Muscle layer of colon (tissue), 2 donors: ENCODE results near the gene IGFBP7.
"Not testable (repeated sequence)": the region's sequence is repeated elsewhere in the genome, so short reads cannot be mapped to it uniquely, and the experiment has no call there.

Source experiments
- H3K27ac ChIP-seq: one replicate; pipeline ENCODE4 v1.7.0; 2013; ENCODE audit warnings: low read depth, mild to moderate bottlenecking, low read length, moderate library complexity
- H3K27me3 ChIP-seq, 2 donors: one replicate each; pipeline ENCODE4 v1.7.0; 2013; ENCODE audit warnings: low read length in 2 of 2, mild to moderate bottlenecking in 2 of 2; ENCODE audit not compliant: insufficient read depth in 2 of 2, control insufficient read depth in 1 of 2
- H3K36me3 ChIP-seq: one replicate; pipeline ENCODE4 v1.7.0; 2013; ENCODE audit warnings: mild to moderate bottlenecking, low read length; ENCODE audit not compliant: insufficient read depth
- H3K4me1 ChIP-seq: one replicate; pipeline ENCODE4 v1.7.0; 2013; ENCODE audit warnings: mild to moderate bottlenecking, low read length; ENCODE audit not compliant: insufficient read depth
- H3K4me3 ChIP-seq, 2 donors: one replicate each; pipeline ENCODE4 v1.7.0; 2013; ENCODE audit warnings: low read length in 2 of 2, low read depth in 1 of 2, mild to moderate bottlenecking in 1 of 2, moderate library complexity in 1 of 2
- H3K9ac ChIP-seq: one replicate; pipeline ENCODE4 v1.7.0; 2013; ENCODE audit warnings: low read length
- H3K9me3 ChIP-seq: one replicate; pipeline ENCODE4 v1.7.0; 2013; ENCODE audit warnings: mild to moderate bottlenecking, low read length
- donor health status: abdominal sarcoma.
- donor health status: Adenocarcinoma of cecum.

Gene IGFBP7

DNA sequence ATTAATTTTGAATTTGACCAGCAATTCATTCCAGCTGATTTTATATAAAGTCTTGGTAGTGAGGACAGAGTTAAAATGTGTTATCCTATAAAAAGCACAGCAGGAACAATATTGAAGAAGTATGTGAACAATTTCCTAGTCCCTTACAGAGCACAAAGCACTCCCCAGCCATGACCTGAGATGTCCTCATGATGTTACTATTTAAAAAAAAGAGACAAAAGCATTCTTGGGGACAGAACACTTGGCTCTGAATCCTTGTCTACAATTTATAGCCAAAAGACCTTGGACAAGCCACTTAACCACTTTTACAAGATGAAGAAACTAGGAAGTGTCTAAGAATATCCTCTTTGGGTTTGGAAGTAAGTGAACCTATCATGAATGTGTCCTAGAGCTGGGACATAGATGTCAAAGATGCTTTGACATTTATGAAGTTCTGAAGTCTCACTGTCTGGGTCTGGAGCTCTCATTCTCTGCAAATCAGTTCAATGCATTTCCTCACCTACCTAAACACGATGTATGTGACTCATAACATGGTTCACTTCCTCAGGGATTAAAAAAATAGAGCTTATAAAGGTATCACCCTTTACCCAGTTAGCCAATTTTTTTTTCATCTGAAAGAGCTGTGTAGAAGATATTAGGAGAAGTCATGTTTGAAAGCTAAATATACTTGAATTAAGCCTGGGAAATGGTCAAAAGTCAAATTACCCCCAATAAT, 61.4 kb downstream of the IGFBP7 start:
- Histone ChIP-seq H3K4me1 (peaks cover 33% of the 10 kb centered on the region), H3K4me3 (no peak overlapping the region), H3K36me3 (no peaks in the 10 kb centered on the region), H3K27ac (no peak overlapping the region), H3K27me3 (no peaks in the 10 kb centered on the region), H3K9ac (no peak overlapping the region), H3K9me3 (no peaks in the 10 kb centered on the region)

- peaks cover 44% of the 10 kb centered on the region for H3K4me1 ChIP-seq
- H3K9me3 ChIP-seq, H3K9ac ChIP-seq, H3K4me3 ChIP-seq, H3K27me3 ChIP-seq, H3K36me3 ChIP-seq, H3K27ac ChIP-seq: not testable (repeated sequence)
Observed at GRCh38 chr4:57047046-57047445, 63.1 kb downstream of the IGFBP7 start.

DNA sequence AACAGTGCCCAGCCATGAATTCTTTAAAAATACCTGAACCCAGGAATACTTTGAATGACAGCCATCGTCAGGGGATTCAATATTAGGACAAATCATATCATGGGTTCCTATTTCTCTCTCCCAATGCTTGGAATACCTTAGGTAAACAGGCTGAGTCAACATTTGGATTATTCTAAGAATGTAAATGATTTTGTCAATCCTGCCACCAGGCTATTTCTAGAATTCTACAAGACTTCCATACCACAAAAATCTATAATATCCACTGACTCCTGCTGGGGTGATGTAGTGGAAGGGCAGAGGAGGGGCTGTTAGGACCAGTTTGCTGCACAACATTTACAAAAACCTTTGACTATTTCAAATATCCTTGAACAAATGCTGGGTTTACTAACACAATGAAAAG, 65.2 kb downstream of the IGFBP7 start:
- no peak overlapping the region for H3K4me3 ChIP-seq
- no peaks in the 10 kb centered on the region for H3K9me3 ChIP-seq
- H3K27ac ChIP-seq = no peak overlapping the region
- peaks cover 7% of the 10 kb centered on the region for H3K36me3 ChIP-seq
- no peaks in the 10 kb centered on the region for H3K27me3 ChIP-seq
- H3K4me1 ChIP-seq = peaks cover 34% of the 10 kb centered on the region
- H3K9ac ChIP-seq = no peak overlapping the region

DNA sequence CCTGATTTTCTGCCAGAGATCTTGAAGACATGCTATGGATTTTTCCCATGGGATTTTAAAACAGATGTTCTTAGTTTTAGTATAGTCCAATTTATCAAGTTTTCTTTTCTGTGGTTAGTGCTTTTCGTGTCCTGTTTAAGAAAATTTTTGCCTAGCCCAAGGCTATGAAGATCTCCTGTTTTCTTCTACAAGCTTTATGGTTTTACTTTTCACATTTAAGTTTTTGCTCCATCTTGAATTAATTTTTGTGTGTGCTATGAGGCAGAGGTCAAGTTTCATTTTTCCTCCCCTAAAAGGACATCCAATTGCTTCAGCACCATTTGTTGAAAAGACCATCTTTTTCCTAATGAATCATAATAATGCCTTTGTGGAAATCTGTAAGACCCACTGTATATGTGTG, 65.9 kb downstream of the IGFBP7 start:
- peak overlapping the region; percentile 30 for H3K27ac ChIP-seq
- H3K36me3 ChIP-seq = peaks cover 7% of the 10 kb centered on the region
- no peaks in the 10 kb centered on the region for H3K9me3 ChIP-seq
- H3K4me3 ChIP-seq = no peak overlapping the region
- H3K4me1 ChIP-seq = peaks cover 34% of the 10 kb centered on the region
- H3K27me3 ChIP-seq = no peaks in the 10 kb centered on the region
- no peak overlapping the region for H3K9ac ChIP-seq

- Histone ChIP-seq H3K4me3 (no peak overlapping the region), H3K9ac (no peak overlapping the region)
Observed at GRCh38 chr4:57043347-57044251, 66.6 kb downstream of the IGFBP7 start.

GRCh38 chr4:57042711-57043169, 67.4 kb downstream of the IGFBP7 start:
- Histone ChIP-seq H3K4me3 (no peak overlapping the region), H3K27ac (no peak overlapping the region), H3K9ac (no peak overlapping the region), H3K4me1 (peaks cover 31% of the 10 kb centered on the region), H3K27me3 (no peaks in the 10 kb centered on the region), H3K9me3 (no peaks in the 10 kb centered on the region), H3K36me3 (peaks cover 11% of the 10 kb centered on the region)

More at GRCh38 chr4:57043347-57044251, 66.6 kb downstream of the IGFBP7 start:
- H3K9me3 ChIP-seq = no peaks in the 10 kb centered on the region
- H3K27me3 ChIP-seq = no peaks in the 10 kb centered on the region
- peaks cover 27% of the 10 kb centered on the region for H3K4me1 ChIP-seq
- peak overlapping the region; percentile 30 for H3K27ac ChIP-seq
- H3K36me3 ChIP-seq = peaks cover 7% of the 10 kb centered on the region

- no peak overlapping the region for H3K4me3 ChIP-seq
- H3K9me3 ChIP-seq = no peaks in the 10 kb centered on the region
- no peak overlapping the region for H3K9ac ChIP-seq
- peaks cover 11% of the 10 kb centered on the region for H3K36me3 ChIP-seq
- peak overlapping the region; percentile 14 for H3K27ac ChIP-seq
- peaks cover 33% of the 10 kb centered on the region for H3K4me1 ChIP-seq
- no peaks in the 10 kb centered on the region for H3K27me3 ChIP-seq
Observed at GRCh38 chr4:57041020-57041419, 69.2 kb downstream of the IGFBP7 start.

DNA sequence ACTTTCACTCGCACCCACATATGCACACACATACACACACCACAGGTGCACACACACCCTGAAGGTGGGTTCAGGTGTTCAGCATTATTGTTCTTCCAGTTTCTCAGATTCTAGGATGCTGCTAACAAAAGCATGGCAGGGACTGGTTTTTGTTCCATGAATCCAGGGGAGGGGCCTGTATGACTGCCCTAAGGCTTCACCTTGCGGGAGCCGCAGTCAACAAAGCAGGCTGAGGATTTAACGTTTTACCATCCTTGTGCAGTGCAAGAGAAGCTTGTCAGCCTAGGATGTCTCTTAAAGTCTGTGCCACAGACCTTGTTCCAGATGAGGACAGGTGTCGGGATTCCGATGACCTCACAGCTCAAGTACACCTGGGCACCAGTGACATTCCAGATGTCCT, 69.7 kb downstream of the IGFBP7 start:
- Histone ChIP-seq H3K27me3 (no peaks in the 10 kb centered on the region), H3K4me1 (peaks cover 33% of the 10 kb centered on the region), H3K9me3 (no peaks in the 10 kb centered on the region), H3K9ac (no peak overlapping the region), H3K4me3 (no peak overlapping the region), H3K36me3 (peaks cover 11% of the 10 kb centered on the region), H3K27ac (no peak overlapping the region)

DNA sequence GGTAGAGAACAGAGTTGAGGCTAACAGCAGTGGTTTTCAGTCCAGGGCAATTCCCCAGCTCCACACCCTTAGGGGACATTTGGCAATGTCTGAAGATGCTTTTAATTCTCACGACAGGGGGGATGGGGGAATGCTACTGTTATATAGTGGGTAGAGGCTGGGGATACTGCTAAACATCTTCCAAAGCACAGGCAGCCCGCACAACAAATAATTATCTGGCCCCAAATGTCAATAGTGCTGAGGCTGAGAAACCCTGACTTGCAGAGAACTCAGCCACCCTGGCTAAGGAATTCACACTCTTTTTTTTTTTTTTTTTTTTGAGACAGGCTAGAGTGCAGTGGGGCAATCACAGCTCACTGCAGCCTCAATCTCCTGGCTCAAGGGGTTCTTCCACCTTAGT, 70.8 kb downstream of the IGFBP7 start:
- Histone ChIP-seq H3K36me3 (peaks cover 11% of the 10 kb centered on the region), H3K4me3 (no peak overlapping the region), H3K27me3 (no peaks in the 10 kb centered on the region), H3K27ac (no peak overlapping the region), H3K9me3 (no peaks in the 10 kb centered on the region), H3K9ac (no peak overlapping the region), H3K4me1 (peaks cover 27% of the 10 kb centered on the region)

DNA sequence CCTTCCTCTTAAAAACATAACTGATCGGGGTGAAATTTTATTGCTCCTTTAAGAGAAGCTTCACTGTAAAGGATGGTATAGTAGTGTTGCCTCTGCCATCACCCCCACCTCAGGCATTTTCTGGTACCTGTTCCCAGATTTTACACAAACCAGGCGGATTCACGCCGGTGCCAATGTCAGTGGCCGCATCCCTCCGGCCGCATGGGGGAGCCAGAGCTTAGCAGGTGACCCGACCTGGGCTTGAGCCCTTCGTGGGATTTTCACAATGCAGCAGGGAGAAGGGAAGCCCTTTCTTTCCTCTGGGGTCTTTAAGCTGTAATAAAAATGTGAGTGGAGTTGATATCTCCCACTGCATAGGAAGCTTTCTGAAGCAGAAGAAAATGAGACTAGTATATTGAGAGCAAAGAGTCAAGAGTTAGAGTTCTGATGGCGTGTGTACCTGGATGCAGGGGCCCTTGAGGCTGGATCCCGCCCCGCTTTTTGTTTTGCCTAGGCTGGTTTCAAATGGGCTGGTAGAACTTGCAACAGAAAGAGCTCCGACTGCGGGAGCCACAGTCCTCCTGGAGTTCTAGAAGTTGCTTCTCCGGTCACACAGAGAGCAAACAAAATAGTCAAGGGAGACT, 72.1 kb downstream of the IGFBP7 start:
- Histone ChIP-seq H3K27ac (no peak overlapping the region), H3K9me3 (no peaks in the 10 kb centered on the region), H3K4me3 (no peak overlapping the region), H3K9ac (no peak overlapping the region), H3K36me3 (peaks cover 12% of the 10 kb centered on the region), H3K27me3 (no peaks in the 10 kb centered on the region), H3K4me1 (peaks cover 17% of the 10 kb centered on the region)

DNA sequence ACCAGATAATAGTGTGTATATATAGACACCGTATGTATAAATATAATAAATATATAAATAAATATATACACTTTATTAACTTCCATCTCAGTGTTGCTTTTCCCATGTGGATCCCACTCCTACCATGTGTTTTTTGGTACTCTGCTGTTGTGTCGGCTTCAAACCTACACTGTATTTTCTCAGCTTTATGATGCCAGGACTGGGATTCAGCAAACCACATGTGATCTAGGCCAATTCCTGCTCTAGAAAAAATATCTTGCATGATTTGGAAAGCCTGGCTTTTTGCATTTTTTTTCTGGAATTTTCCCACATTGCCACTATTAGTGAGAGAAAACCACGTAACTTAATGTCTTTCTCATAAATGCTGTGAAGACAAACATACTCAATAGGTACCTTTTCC, 75.7 kb downstream of the IGFBP7 start:
- no peak overlapping the region for H3K4me3 ChIP-seq
- peaks cover 9% of the 10 kb centered on the region for H3K4me1 ChIP-seq
- no peak overlapping the region for H3K27ac ChIP-seq
- no peak overlapping the region for H3K9ac ChIP-seq
- peaks cover 35% of the 10 kb centered on the region for H3K36me3 ChIP-seq
- H3K9me3 ChIP-seq = no peaks in the 10 kb centered on the region
- H3K27me3 ChIP-seq = no peaks in the 10 kb centered on the region
